ENCODE measurements around the gene CCDC3. TPM values are rescaled to one million over a fixed set of nuclear protein-coding genes. Genes with fewer than 3 reads are reported as not detected.

The CCDC3 gene
- total RNA-seq, 1 experiment from 2014 or later, result not detected

DNA sequence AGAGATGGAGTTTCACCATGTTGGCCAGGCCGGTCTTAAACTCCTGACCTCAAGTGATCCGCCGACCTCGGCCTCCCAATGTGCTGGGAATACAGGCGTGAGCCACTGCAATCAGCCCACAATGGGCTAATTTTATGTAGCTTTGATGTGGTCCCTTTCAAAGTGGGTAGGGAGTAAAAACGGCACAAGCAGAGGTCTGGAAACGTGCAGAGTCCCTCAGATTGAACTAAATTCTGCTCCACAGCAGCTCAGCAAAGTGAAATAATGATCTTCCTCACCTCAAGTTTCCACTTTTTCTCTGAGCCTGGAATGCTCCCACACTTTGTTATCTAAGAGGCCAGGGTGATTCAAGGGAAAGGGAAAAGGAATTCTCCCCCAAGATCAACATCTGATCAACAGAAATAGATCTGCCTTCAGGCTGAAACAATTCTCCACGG is 6.1 kb downstream of the CCDC3 start:
- no peak for TF ChIP-seq EZH2phosphoT487 (IDR thresholded peaks at IDR 0.05; ENCODE audit: borderline replicate concordance, low read length)
- TF ChIP-seq, protein P1, sequence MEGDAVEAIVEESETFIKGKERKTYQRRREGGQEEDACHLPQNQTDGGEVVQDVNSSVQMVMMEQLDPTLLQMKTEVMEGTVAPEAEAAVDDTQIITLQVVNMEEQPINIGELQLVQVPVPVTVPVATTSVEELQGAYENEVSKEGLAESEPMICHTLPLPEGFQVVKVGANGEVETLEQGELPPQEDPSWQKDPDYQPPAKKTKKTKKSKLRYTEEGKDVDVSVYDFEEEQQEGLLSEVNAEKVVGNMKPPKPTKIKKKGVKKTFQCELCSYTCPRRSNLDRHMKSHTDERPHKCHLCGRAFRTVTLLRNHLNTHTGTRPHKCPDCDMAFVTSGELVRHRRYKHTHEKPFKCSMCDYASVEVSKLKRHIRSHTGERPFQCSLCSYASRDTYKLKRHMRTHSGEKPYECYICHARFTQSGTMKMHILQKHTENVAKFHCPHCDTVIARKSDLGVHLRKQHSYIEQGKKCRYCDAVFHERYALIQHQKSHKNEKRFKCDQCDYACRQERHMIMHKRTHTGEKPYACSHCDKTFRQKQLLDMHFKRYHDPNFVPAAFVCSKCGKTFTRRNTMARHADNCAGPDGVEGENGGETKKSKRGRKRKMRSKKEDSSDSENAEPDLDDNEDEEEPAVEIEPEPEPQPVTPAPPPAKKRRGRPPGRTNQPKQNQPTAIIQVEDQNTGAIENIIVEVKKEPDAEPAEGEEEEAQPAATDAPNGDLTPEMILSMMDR (conservative IDR thresholded peaks at IDR 0.05; ENCODE audit: low read depth, low read length), result no peak
- no peak for TF ChIP-seq EZH2 (IDR thresholded peaks at IDR 0.05; ENCODE audit: low read length, unreplicated experiment)
- H3K9ac ChIP-seq (ENCODE audit: low read length), result no peak overlapping the region
- no peaks in the 10 kb centered on the region for H3K9me2 ChIP-seq (replicated peaks; ENCODE audit: low read length)
- no peaks in the 10 kb centered on the region for H3K79me2 ChIP-seq (ENCODE audit: low read length)
- intact Hi-C loops (cut with micrococcal nuclease), result no loop called here
- POLR2A ChIA-PET (ENCODE audit: unreplicated experiment), result no interaction called here
- no TSS peak for BruUV-seq (replicated peaks)
- H3K27ac ChIP-seq (ENCODE audit: low read length), result no peak overlapping the region
- H3K9me3 ChIP-seq (ENCODE audit: low read length), result no peaks in the 10 kb centered on the region
- no peaks in the 10 kb centered on the region for H4K20me1 ChIP-seq (ENCODE audit: low read length)
- no peak for DNase-seq
- no peak overlapping the region for H3K4me3 ChIP-seq (ENCODE audit: low read length)
- ATAC-seq, result no peak
- no peak overlapping the region for H3K4me2 ChIP-seq (ENCODE audit: low read length)
- H3K36me3 ChIP-seq (ENCODE audit: low read depth, low read length), result no peaks in the 10 kb centered on the region
- no peak overlapping the region for H2AFZ ChIP-seq (ENCODE audit: low read length)
- no peaks in the 10 kb centered on the region for H3F3A ChIP-seq (ENCODE audit: low read length, unreplicated experiment)
- CTCF ChIA-PET, result interaction anchor here (0.5 kb wide), 1 partner anchor 59 kb away, joined by 3 read pairs; no protein-coding TSS in a partner anchor
- H3K4me1 ChIP-seq (ENCODE audit: insufficient read depth, low read length), result no peaks in the 10 kb centered on the region
- H3K27me3 ChIP-seq (ENCODE audit: low read length), result no peaks in the 10 kb centered on the region

DNA sequence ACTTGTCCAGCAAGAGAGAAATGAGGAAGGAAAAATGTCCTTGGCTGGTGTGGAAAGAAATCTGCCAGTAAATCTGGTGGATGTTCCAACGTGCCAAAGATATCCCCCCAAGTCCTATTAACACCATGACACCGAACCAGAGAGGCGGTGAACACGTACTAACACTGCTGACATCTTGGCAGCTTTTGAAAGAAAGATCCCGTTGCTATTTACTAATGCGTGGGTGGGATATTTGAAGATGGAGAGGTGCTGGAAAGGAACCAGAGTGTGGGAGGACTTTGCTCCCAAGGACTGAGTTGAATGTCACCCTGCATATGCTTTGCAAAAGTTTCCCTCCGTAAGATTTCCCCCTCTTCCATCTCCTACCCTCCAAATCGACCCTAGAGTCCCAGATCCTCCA is 7.9 kb downstream of the CCDC3 start:
- POLR2A ChIA-PET (ENCODE audit: unreplicated experiment), result interaction anchor here (0.6 kb wide), 1 partner anchor 92 kb away, joined by 10 read pairs; no protein-coding TSS in a partner anchor
- Histone ChIP-seq H3K9me2 (replicated peaks; ENCODE audit: low read length) (no peaks in the 10 kb centered on the region), H3K9me3 (ENCODE audit: low read length) (no peaks in the 10 kb centered on the region), H3K9ac (ENCODE audit: low read length) (no peak overlapping the region), H3K27ac (ENCODE audit: low read length) (no peak overlapping the region), H3K36me3 (ENCODE audit: low read depth, low read length) (no peaks in the 10 kb centered on the region), H3K27me3 (ENCODE audit: low read length) (no peaks in the 10 kb centered on the region), H3K4me3 (ENCODE audit: low read length) (no peak overlapping the region), H3K4me1 (ENCODE audit: insufficient read depth, low read length) (no peaks in the 10 kb centered on the region), H3F3A (ENCODE audit: low read length, unreplicated experiment) (no peaks in the 10 kb centered on the region), H3K79me2 (ENCODE audit: low read length) (no peaks in the 10 kb centered on the region), H4K20me1 (ENCODE audit: low read length) (no peaks in the 10 kb centered on the region), H3K4me2 (ENCODE audit: low read length) (no peak overlapping the region), H2AFZ (ENCODE audit: low read length) (no peak overlapping the region)
- CTCF ChIA-PET, result no interaction called here
- BruUV-seq (replicated peaks), result no TSS peak
- ATAC-seq (no peak), DNase-seq (no peak)
- TF ChIP-seq, protein P1 (conservative IDR thresholded peaks at IDR 0.05; ENCODE audit: low read depth, low read length), result no peak
- TF ChIP-seq EZH2 (IDR thresholded peaks at IDR 0.05; ENCODE audit: low read length, unreplicated experiment), result no peak
- no peak for TF ChIP-seq EZH2phosphoT487 (IDR thresholded peaks at IDR 0.05; ENCODE audit: borderline replicate concordance, low read length)
- intact Hi-C loops (cut with micrococcal nuclease), result no loop called here

DNA sequence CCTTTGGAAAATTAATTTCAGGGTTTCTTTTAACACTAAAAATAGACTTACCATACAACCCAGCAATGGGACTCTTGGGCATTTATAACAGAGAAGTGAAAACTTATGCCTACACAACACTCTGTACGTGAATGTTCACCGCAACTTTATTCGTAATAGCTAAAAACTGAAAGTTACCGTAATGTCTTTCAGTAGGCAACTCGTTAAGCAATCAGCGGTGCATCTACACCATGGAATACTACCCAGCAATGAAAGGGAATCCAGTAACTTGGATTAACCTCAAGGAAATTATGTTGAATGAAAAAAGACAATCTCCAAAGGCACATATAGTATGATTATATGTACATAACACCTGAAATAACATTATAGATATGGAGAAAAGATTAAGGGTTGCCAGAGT is 16.2 kb downstream of the CCDC3 start:
- H3K36me3 ChIP-seq (ENCODE audit: low read depth, low read length), result no peaks in the 10 kb centered on the region
- H3K9me3 ChIP-seq (ENCODE audit: low read length), result no peaks in the 10 kb centered on the region
- POLR2A ChIA-PET (ENCODE audit: unreplicated experiment), result no interaction called here
- H3K4me3 ChIP-seq (ENCODE audit: low read length), result no peak overlapping the region
- peaks cover 7% of the 10 kb centered on the region; the same call in 1 of the 2 replicates for H3K4me1 ChIP-seq (ENCODE audit: insufficient read depth, low read length)
- H4K20me1 ChIP-seq (ENCODE audit: low read length), result no peaks in the 10 kb centered on the region
- no peaks in the 10 kb centered on the region for H3K9me2 ChIP-seq (replicated peaks; ENCODE audit: low read length)
- DNase-seq (no peak), ATAC-seq (no peak)
- H3K27ac ChIP-seq (ENCODE audit: low read length), result no peak overlapping the region
- intact Hi-C loops (cut with micrococcal nuclease), result no loop called here
- no peak overlapping the region for H3K4me2 ChIP-seq (ENCODE audit: low read length)
- H3K9ac ChIP-seq (ENCODE audit: low read length), result no peak overlapping the region
- H3F3A ChIP-seq (ENCODE audit: low read length, unreplicated experiment), result no peaks in the 10 kb centered on the region
- no TSS peak for BruUV-seq (replicated peaks)
- CTCF ChIA-PET, result no interaction called here
- TF ChIP-seq EZH2phosphoT487 (IDR thresholded peaks at IDR 0.05; ENCODE audit: borderline replicate concordance, low read length) (no peak), EZH2 (IDR thresholded peaks at IDR 0.05; ENCODE audit: low read length, unreplicated experiment) (no peak)
- TF ChIP-seq, protein P1 (conservative IDR thresholded peaks at IDR 0.05; ENCODE audit: low read depth, low read length), result no peak
- no peak overlapping the region for H2AFZ ChIP-seq (ENCODE audit: low read length)
- H3K27me3 ChIP-seq (ENCODE audit: low read length), result no peaks in the 10 kb centered on the region
- no peaks in the 10 kb centered on the region for H3K79me2 ChIP-seq (ENCODE audit: low read length)
